Activated naive CD8-positive, alpha-beta T cell (primary cell): Measurements from ENCODE around the gene TIGD3.

Experiments used
- H3K27ac Mint-ChIP-seq: one replicate; pipeline ENCODE4 v1.8.0; 2021; ENCODE audit warnings: mixed read lengths
- H3K27me3 Mint-ChIP-seq: one replicate; pipeline ENCODE4 v1.8.0; 2021; ENCODE audit warnings: mixed read lengths
- H3K36me3 Mint-ChIP-seq: one replicate; pipeline ENCODE4 v1.8.0; 2021; ENCODE audit warnings: mixed read lengths
- H3K4me1 Mint-ChIP-seq: one replicate; pipeline ENCODE4 v1.8.0; 2021; ENCODE audit warnings: low read depth, mixed read lengths
- H3K4me3 Mint-ChIP-seq: one replicate; pipeline ENCODE4 v1.8.0; 2021; ENCODE audit warnings: mild to moderate bottlenecking, mixed read lengths
- H3K9me3 Mint-ChIP-seq: one replicate; pipeline ENCODE4 v1.8.0; 2021; ENCODE audit warnings: low read depth, mixed read lengths

TIGD3 gene

GRCh38 chr11:65375012-65375411 is 20.5 kb downstream of the TIGD3 start:
- Mint-ChIP-seq H3K27me3 (no peaks in the 10 kb centered on the region), H3K4me1 (peaks cover 2% of the 10 kb centered on the region), H3K27ac (no peak overlapping the region), H3K9me3 (no peaks in the 10 kb centered on the region), H3K36me3 (no peaks in the 10 kb centered on the region), H3K4me3 (no peak overlapping the region)

DNA sequence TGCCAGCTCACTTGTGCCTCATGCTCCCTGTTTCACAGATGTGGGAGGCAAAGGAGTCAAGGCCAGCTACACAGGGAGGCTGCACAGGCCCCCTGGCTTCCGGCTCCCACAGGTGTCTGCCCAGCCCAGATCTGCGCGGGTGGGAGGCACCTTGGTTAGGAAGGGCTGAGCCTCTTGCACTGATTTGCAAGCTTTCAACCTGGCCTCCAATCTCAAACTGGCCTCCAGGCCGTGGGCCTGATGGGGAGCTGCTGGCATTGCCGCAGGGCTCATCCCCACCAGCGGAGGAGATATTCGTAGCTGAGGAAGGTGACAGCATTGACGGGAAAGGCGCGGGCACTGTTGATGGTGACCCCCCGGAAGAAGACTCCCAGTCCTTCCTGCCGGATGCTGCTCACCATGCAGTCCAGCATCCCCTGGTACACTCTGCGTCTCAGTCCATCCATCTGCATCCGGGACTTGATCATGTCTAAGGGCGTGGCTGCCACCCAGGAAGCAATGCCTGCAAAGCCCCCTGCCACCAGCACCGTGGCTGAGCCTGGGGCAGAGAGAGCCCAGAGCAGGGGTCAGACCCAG is 21.7 kb downstream of the TIGD3 start:
- no peak overlapping the region for H3K4me3 Mint-ChIP-seq
- no peaks in the 10 kb centered on the region for H3K36me3 Mint-ChIP-seq
- no peak overlapping the region for H3K27ac Mint-ChIP-seq
- H3K9me3 Mint-ChIP-seq: no peaks in the 10 kb centered on the region
- H3K27me3 Mint-ChIP-seq: no peaks in the 10 kb centered on the region
- peaks cover 2% of the 10 kb centered on the region for H3K4me1 Mint-ChIP-seq

DNA sequence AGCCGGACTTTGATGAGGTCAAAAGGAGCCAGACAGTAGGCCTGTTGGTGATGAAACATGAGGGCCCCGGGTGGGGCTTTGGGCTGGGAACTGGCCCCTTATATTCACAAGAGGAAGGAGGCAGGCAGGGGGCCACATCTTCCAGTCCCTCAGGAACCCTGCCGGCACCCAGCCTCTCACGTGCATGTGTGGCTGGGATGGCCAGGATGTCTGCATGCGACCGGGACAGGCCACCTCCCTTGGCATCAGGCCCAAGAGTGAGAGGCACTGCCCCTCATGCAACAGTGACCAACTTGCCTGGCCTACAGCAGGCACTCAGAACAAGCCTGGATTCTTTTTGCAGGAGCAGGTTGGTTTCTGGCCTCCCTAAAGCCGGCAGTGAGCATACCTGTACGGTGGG is 22.5 kb downstream of the TIGD3 start:
- Mint-ChIP-seq H3K27me3 (no peaks in the 10 kb centered on the region), H3K9me3 (no peaks in the 10 kb centered on the region), H3K4me1 (peaks cover 8% of the 10 kb centered on the region), H3K27ac (no peak overlapping the region), H3K36me3 (no peaks in the 10 kb centered on the region), H3K4me3 (no peak overlapping the region)

DNA sequence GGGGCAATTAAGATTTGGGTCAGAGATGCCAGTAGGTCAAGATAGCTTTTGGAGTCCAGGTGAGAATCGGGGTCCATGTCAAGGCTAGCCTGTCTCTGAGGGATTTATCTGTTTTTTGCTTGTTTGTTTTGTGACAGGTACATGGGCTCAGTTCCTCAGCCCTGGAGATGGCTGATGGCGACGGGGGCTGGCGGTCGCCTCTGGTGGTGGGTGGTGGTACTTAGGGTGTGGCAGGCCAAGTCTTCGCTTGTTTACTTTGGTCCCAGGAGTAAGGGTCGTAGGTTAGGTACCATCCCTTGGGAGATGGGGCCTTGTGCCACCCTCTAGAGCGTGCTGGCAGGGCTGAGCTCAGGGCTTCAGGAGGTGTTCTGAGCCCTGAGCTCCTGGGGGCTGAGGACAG is 23.2 kb downstream of the TIGD3 start:
- H3K9me3 Mint-ChIP-seq: no peaks in the 10 kb centered on the region
- no peak overlapping the region for H3K4me3 Mint-ChIP-seq
- peak overlapping the region; percentile 28 for H3K27ac Mint-ChIP-seq
- H3K27me3 Mint-ChIP-seq: no peaks in the 10 kb centered on the region
- H3K36me3 Mint-ChIP-seq: no peaks in the 10 kb centered on the region
- H3K4me1 Mint-ChIP-seq: peaks cover 13% of the 10 kb centered on the region

DNA sequence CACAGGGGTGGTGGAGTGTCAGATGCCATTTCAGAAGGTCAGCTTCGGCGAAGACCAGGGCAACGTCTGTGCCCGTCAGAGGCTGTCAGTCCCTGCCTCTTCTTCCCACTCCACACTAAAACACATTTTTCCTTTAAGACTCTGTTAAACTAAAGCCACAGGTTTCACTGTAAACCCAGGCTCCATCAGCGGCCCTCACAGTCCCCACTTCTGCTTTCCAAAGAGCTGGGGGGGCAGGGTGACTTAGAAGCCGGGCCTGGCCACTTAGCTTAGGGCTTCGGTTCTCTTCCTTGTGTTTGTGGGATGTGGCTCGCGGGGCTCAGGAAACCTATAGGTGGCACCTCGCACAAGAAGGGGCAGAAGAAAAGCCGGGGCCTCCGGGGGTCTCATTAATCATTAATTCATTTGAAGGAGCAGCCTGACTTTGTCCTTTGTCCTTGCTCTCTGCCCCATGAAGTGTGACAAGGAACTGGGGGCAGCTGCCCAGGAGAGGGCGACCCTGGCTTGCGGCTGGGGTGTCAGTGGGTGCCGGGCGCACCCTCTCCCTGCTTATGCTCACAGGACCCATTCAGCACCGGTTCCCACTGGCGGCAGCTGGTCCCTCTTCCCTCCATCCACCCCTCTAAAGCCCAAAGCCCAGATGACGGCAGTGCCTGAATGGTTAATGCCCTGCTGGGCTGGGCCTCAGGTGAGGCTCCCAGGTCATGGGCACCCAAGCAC is 23.8 kb downstream of the TIGD3 start:
- H3K27ac Mint-ChIP-seq: no peak overlapping the region
- no peak overlapping the region for H3K4me3 Mint-ChIP-seq
- no peaks in the 10 kb centered on the region for H3K9me3 Mint-ChIP-seq
- peaks cover 19% of the 10 kb centered on the region for H3K4me1 Mint-ChIP-seq
- no peaks in the 10 kb centered on the region for H3K36me3 Mint-ChIP-seq
- H3K27me3 Mint-ChIP-seq: no peaks in the 10 kb centered on the region

- H3K27ac Mint-ChIP-seq: no peak overlapping the region
- no peak overlapping the region for H3K4me3 Mint-ChIP-seq
- H3K9me3 Mint-ChIP-seq: no peaks in the 10 kb centered on the region
- no peaks in the 10 kb centered on the region for H3K27me3 Mint-ChIP-seq
- H3K4me1 Mint-ChIP-seq: peaks cover 24% of the 10 kb centered on the region
- no peaks in the 10 kb centered on the region for H3K36me3 Mint-ChIP-seq
Measured at GRCh38 chr11:65378928-65379638, 24.5 kb downstream of the TIGD3 start.

DNA sequence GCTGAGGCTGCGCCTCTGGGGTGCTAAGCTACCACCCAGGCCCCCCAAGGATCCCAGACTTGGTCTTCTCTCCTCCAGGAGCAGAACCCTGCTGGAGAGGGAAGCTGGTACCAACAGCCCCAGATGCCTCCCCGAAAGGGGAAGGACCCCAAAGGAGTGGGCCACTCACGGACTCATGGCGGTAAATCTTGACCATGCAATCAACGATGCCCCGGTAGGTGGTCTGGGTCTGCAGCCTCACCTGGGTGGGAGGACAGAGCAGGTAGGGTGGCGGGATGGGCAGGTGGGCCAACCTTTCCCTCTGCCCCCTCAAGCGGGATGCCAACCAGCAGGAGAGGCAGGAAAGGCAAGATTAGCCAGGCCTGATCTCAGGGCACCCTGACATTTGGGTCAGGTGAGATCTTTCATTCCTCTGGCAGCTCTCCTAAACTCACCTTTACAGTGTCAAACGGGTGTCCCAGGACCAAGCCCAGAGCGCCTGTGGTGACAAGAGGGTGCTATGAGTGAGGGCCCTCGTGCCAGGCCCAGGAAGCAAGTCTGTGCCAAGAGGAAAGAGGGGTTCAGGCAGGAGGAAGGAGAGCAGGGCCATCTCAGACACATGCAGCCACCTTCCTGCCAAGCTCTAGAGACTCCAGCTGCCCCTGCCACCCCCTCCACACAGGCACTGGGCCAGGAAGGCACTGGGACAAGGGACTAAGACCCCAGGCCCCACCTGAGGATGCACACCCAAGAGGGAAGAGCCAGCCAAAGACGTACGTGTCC is 25.3 kb downstream of the TIGD3 start:
- H3K9me3 Mint-ChIP-seq: no peaks in the 10 kb centered on the region
- no peaks in the 10 kb centered on the region for H3K36me3 Mint-ChIP-seq
- no peak overlapping the region for H3K4me3 Mint-ChIP-seq
- H3K4me1 Mint-ChIP-seq: peaks cover 32% of the 10 kb centered on the region
- H3K27me3 Mint-ChIP-seq: no peaks in the 10 kb centered on the region
- peak overlapping the region; percentile 68 for H3K27ac Mint-ChIP-seq

- Mint-ChIP-seq H3K4me1 (peaks cover 39% of the 10 kb centered on the region), H3K27ac (peak overlapping the region; percentile 98), H3K9me3 (no peaks in the 10 kb centered on the region), H3K4me3 (peak overlapping the region; percentile 91), H3K36me3 (no peaks in the 10 kb centered on the region), H3K27me3 (no peaks in the 10 kb centered on the region)
Measured at GRCh38 chr11:65380460-65381119, 26.0 kb downstream of the TIGD3 start.

DNA sequence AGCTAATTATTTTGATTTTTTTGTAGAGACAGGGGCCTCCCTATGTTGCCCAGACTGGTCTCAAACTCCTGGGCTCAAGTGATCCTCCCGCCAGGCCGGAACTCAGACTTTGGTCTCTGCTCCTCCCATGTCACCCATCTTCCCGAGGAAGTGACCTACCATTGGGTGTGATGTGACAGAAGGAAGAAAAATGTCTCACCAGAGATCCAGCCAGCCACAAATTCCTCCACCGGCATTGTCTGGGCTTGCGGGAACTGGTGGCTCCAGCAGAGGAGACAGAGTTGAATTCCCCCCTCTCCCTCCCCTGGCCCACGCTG is 27.1 kb downstream of the TIGD3 start:
- peak overlapping the region; percentile 98 for H3K27ac Mint-ChIP-seq
- no peaks in the 10 kb centered on the region for H3K27me3 Mint-ChIP-seq
- H3K4me1 Mint-ChIP-seq: peaks cover 46% of the 10 kb centered on the region
- peak overlapping the region; percentile 91 for H3K4me3 Mint-ChIP-seq
- no peaks in the 10 kb centered on the region for H3K36me3 Mint-ChIP-seq
- H3K9me3 Mint-ChIP-seq: no peaks in the 10 kb centered on the region

- Mint-ChIP-seq H3K4me3 (peak within 1 kb of the TSS; percentile 91), H3K4me1 (peaks cover 46% of the 10 kb centered on the region), H3K27me3 (no peaks in the 10 kb centered on the region), H3K36me3 (no peaks in the 10 kb centered on the region), H3K27ac (peak within 1 kb of the TSS; percentile 98), H3K9me3 (no peaks in the 10 kb centered on the region)
Measured at GRCh38 chr11:65382033-65382803, 27.7 kb downstream of the TIGD3 start, which contains the start of gene SLC25A45. TSS of gene SLC25A45 (minus strand) at chr11:65382646. CDS start at chr11:65381951, 695 bp downstream.

- H3K27ac Mint-ChIP-seq: peak overlapping the region; percentile 98
- H3K36me3 Mint-ChIP-seq: no peaks in the 10 kb centered on the region
- peaks cover 45% of the 10 kb centered on the region for H3K4me1 Mint-ChIP-seq
- H3K27me3 Mint-ChIP-seq: no peaks in the 10 kb centered on the region
- peak overlapping the region; percentile 91 for H3K4me3 Mint-ChIP-seq
- no peaks in the 10 kb centered on the region for H3K9me3 Mint-ChIP-seq
Measured at GRCh38 chr11:65382804-65383368, 28.3 kb downstream of the TIGD3 start.

DNA sequence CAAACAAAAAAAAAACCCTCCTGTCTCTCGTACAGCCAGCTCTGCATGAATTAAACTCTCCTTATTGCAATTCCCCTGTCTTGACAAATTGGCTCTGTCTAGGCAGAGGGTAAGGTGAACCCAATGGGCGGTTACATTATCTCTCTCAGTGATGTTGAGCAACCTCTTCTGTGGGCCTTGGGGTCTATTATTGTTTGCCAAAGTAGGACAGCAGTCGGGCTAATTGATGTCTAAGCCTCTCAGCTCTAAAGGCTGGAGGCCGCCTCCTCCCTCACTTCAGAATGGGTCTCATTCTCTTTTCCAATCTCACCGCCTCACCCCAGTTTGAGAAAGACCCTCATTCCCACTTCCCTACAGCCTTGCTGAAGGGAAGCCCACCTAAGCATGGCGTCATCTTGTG is 29.2 kb downstream of the TIGD3 start:
- Mint-ChIP-seq H3K27me3 (no peaks in the 10 kb centered on the region), H3K4me1 (peaks cover 54% of the 10 kb centered on the region), H3K36me3 (peaks cover under 1% of the 10 kb centered on the region), H3K27ac (peak overlapping the region; percentile 98), H3K4me3 (peak overlapping the region; percentile 93), H3K9me3 (no peaks in the 10 kb centered on the region)

DNA sequence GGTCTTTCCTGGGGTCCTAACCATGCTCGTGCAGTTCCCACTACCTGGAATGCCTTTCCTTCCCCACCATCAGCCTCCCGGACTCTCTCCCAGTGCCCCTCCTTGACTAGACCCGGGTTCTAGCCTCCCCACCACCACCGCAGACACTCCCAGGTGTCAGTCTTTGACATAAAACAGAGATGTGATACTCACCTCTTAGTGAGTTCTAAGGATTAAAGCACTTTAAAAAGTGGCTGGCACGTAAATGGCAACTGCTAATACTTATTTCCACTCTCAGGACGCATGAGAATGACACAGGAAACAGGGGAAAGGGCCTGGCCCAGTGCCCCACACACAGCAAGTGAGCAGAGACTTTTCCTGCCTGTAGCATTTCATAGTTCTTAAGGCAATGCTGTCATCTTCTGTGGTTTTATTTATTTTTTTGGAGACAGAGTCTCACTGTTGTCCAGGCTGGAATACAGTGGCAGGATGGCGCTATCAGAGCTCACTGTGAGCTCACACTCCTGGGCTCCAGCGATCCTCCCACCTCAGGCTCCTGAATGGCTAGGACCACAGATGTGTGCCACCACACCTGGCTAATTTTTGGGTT is 29.8 kb downstream of the TIGD3 start:
- H3K36me3 Mint-ChIP-seq: peaks cover 2% of the 10 kb centered on the region
- peaks cover 57% of the 10 kb centered on the region for H3K4me1 Mint-ChIP-seq
- peak overlapping the region; percentile 98 for H3K27ac Mint-ChIP-seq
- H3K27me3 Mint-ChIP-seq: no peaks in the 10 kb centered on the region
- H3K9me3 Mint-ChIP-seq: no peaks in the 10 kb centered on the region
- peak overlapping the region; percentile 93 for H3K4me3 Mint-ChIP-seq
